Epithelial cell of esophagus (primary cell): ENCODE results near the gene MLLT10.

ENCODE experiments used
- DNase-seq: peaks from one replicate; pipeline ENCODE4 v3.0.0; 2010; ENCODE audit warnings: low read depth
- H3K4me3 ChIP-seq: 2 replicates; pipeline ENCODE4 v1.5.1; 2011; ENCODE audit warnings: mild to moderate bottlenecking, low read length, control low read depth
- TF ChIP-seq, protein P1 (sequence below): IDR thresholded peaks from 2 replicates; pipeline ENCODE4 v1.5.1; 2011; ENCODE audit warnings: low read depth, mild to moderate bottlenecking, low read length, control low read depth, inconsistent platforms; ENCODE audit not compliant: insufficient read depth; ENCODE audit errors: missing control alignments

Gene MLLT10

DNA sequence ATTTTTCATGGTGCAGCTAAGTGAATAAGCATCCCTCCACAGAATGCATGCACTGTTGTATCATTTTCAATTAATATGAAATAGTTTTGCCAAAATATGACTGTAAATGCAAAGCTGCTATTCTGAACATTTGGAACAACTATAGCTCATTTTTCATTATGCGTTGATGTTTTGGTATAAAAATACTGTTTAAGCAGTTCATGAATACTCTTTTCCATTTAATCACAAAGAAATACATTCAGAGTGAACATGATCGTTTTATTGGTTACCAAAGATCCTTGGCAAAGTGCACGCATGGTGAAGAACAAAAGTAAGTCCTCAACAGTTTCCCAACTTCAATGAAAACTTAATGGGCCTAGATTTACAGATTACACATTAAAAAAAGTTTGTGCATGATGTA, 41.6 kb upstream of the MLLT10 start:
- no peak for DNase-seq
- TF ChIP-seq, protein P1, sequence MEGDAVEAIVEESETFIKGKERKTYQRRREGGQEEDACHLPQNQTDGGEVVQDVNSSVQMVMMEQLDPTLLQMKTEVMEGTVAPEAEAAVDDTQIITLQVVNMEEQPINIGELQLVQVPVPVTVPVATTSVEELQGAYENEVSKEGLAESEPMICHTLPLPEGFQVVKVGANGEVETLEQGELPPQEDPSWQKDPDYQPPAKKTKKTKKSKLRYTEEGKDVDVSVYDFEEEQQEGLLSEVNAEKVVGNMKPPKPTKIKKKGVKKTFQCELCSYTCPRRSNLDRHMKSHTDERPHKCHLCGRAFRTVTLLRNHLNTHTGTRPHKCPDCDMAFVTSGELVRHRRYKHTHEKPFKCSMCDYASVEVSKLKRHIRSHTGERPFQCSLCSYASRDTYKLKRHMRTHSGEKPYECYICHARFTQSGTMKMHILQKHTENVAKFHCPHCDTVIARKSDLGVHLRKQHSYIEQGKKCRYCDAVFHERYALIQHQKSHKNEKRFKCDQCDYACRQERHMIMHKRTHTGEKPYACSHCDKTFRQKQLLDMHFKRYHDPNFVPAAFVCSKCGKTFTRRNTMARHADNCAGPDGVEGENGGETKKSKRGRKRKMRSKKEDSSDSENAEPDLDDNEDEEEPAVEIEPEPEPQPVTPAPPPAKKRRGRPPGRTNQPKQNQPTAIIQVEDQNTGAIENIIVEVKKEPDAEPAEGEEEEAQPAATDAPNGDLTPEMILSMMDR: no peak
- no peak overlapping the region for H3K4me3 ChIP-seq

DNA sequence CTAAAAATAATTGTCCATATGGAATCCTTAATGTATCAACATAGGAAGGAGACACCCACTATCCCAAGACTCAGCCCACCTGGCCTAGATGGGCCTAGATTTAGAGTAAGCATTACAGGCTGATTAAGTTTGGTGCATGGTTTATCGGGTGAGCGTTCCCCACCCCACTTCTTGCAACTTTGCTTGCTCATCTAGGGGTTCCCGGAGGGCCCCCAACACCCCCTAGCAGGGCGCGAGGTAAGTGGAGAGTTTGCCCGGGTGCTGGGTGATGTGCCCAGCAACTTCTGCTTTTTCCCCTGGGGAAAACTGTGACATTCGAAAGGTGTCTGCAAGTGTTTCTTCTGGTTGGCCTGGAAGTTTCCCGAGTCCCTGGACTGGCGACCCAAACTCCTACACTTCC, 40.2 kb upstream of the MLLT10 start:
- no peak overlapping the region for H3K4me3 ChIP-seq
- TF ChIP-seq, protein P1: no peak
- DNase-seq: no peak

DNA sequence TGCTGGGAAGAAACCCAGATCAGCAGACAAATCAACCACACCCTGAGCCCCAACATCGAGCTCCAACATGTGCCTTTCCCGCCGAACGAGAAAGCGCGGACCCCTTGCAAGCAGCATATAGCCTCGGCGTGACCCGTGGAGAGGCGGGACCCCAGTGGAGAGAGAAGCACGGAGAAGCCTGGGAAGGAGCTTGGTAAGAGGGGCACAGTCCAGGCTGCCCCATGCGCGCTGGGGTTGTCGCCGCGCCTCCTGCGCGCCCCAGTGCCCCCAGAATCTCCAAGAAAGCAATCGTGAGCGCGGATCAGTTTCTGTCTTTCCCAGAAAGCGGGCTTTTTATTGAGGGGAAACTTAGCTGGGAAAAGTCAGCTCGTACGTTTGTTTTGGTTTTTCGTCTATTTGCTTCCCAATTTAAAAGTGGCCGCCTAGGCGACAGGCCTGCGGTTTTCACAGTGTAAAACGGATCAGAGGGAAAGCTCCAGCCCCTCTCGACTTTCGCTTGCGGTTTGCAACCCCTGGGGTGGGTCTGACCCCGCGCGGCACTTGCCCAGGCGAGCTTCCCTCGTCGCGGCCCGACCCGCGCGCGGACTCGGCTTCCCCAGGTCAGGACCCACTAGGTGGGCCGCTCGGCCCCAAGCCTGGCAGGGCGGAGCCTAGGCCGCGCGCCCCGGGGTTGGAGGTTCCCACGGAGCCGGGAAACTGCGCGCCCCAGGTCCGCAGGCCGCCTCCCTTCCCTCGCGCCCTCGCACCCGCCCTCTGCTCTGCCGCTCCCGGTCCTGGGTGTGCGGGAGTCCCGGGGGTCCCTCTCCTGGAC, 39.6 kb upstream of the MLLT10 start:
- no peak for DNase-seq
- H3K4me3 ChIP-seq: peak overlapping the region; percentile 75
- TF ChIP-seq, protein P1: no peak

DNA sequence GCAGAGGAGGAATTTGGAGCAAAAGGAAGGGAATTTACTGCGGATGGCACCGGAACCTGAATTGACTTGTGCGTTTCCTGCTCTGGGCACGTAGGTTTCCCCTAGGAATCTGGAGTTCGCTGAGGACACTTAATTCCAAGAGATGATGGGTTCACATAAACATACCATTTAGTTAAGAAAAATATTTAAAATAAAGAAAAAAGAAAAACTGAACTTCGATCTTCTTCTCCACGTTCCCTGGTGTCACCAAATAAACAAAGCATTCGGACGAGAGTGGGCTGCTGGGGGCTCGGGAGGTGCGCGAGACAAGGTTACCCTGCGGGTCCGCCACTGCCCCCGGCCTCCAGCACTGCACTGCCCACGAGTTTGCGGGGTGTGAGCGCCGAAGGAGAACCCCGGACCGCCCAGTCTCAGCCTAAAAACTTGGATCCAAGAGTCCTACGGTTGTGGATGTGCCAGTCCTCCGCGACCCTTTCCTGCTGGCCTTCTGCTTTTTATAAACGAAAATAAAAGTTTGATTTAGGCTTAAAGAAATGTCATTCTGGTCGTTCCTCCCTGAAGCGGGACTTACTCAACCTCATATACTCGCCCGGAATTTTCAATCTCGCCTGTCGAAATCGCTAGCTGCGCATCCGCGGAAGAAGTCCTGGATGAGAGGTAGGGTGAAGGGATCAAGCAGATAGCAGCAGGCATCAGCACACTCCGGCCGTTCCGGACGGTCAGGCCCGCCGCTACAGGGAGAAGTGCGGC, 38.9 kb upstream of the MLLT10 start:
- DNase-seq: peak; percentile 32
- TF ChIP-seq, protein P1: no peak
- H3K4me3 ChIP-seq: peak overlapping the region; percentile 75

DNA sequence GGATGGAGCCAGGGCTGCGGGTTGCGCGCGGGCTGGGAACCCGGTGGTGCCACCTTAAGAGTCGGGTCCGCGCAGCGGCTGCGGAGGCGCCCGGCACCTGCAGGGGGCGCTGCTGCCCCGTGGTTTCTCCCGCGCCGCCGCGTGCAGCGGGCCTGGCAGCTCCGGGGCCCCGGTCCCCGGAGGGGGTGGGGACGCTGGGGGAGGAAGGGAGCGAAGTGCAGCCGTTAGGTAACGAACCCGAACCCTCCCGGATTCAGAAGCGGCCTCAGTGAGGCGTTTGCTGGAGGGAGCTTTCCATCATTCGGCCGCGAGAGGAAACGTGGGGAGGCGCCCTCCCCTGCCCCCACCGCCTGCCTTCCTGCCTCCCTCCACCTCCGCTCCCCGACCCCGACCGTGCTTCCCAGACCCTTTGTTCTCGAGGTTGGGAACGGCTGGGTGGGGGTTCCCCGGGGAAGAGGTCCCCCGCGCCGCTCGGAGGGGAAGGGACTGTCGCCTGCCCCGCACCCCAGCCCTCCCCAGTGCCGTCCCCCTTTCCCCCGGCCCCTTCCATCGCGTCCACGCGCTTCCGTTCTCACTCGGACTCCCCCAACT, 38.2 kb upstream of the MLLT10 start:
- DNase-seq: peak; percentile 84
- peak overlapping the region; percentile 75 for H3K4me3 ChIP-seq
- TF ChIP-seq, protein P1: peak; percentile 50

DNA sequence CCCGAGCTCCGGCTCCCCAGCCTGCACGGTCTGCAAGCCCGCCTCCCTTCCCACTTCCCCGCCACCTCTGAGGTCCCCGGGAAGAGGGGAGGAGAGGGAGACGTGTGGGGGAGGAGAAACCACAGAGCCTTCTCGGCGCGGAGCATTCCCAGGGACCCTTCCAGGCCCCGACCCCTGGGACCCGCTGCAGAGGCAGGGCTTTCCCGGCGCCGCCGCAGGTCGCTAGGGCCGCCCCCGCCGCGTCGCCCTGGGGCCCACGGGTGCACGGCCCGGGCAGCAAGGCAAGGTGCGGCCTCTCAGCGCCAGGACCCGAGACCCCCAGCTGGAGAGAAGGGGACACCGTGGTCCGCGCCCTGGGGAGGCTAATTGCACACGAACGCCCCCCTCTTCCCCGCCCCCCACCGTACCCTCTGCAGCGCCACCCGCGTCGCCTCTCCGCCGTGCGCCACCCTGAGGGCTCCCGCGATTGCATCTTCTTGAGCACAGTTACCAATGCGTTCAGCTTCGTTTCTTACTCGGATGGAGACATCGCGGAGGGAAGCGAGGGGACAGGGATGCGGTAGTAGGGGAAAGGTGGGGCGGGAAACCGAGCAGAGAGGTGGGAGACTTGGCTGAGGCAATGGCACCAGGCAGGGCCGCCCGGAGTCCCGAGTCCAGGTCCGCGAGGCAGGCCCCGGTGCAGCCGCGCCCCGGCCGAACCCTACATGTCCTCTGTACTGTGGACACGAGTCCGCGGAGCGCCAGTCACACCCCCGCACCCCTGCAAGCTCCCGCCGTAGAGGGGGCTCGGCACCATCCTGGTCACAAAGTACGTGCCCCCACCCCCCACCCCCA, 37.5 kb upstream of the MLLT10 start:
- peak overlapping the region; percentile 75 for H3K4me3 ChIP-seq
- peak; percentile 45 for DNase-seq
- TF ChIP-seq, protein P1: peak; percentile 16
